EL (cell line): ENCODE results near the gene CENATAC.
"Not testable (repeated sequence)": the region's sequence is repeated elsewhere in the genome, so short reads cannot be mapped to it uniquely, and the experiment has no call there.

Experiments used
- DNase-seq: peaks from one replicate; pipeline ENCODE4 v3.0.0-alpha.2; 2016

CENATAC gene

GRCh38 chr11:118997627-118998387, at the start of gene CENATAC:
TSS of gene CENATAC (plus strand) at chr11:118998138. CDS start at chr11:118998198, 60 bp downstream.
- DNase-seq, result peak; percentile 90

- no peak for DNase-seq
These were observed 44.7 kb upstream of the CENATAC start for GRCh38 chr11:118953265-118953664.

GRCh38 chr11:118953976-118954375, 44.0 kb upstream of the CENATAC start:
- DNase-seq, result not testable (repeated sequence)

- peak; percentile 81 for DNase-seq
These were observed 41.7 kb upstream of the CENATAC start, which contains the start of gene UPK2 for GRCh38 chr11:118956094-118956846. TSS of gene UPK2 (plus strand) at chr11:118956298. CDS start at chr11:118956351, 53 bp downstream.

- no peak for DNase-seq
These were observed 41.0 kb upstream of the CENATAC start for GRCh38 chr11:118956847-118957469.

- DNase-seq, result no peak
These were observed 40.4 kb upstream of the CENATAC start for GRCh38 chr11:118957549-118957948.

GRCh38 chr11:118957968-118958367, 40.0 kb upstream of the CENATAC start:
- DNase-seq, result no peak

- DNase-seq, result no peak
These were observed 39.4 kb upstream of the CENATAC start for GRCh38 chr11:118958577-118958976.

GRCh38 chr11:118961189-118961588, 36.7 kb upstream of the CENATAC start:
- DNase-seq, result no peak

GRCh38 chr11:118961591-118961990, 36.3 kb upstream of the CENATAC start:
- DNase-seq, result no peak

- DNase-seq, result not testable (repeated sequence)
These were observed 28.4 kb upstream of the CENATAC start for GRCh38 chr11:118969508-118969907.

- no peak for DNase-seq
These were observed 26.3 kb upstream of the CENATAC start, which contains the start of gene FOXR1 for GRCh38 chr11:118971646-118972045. TSS of gene FOXR1 (plus strand) at chr11:118971761. CDS start at chr11:118971932, 171 bp downstream.

- no peak for DNase-seq
These were observed 24.0 kb upstream of the CENATAC start for GRCh38 chr11:118973985-118974384.

GRCh38 chr11:118975771-118976709, 21.9 kb upstream of the CENATAC start:
- no peak for DNase-seq

GRCh38 chr11:118979434-118979833, 18.5 kb upstream of the CENATAC start:
- no peak for DNase-seq

GRCh38 chr11:118980191-118980881, 17.6 kb upstream of the CENATAC start:
- no peak for DNase-seq

- not testable (repeated sequence) for DNase-seq
These were observed 13.6 kb upstream of the CENATAC start for GRCh38 chr11:118984337-118984736.

GRCh38 chr11:118984825-118985224, 13.1 kb upstream of the CENATAC start:
- DNase-seq, result no peak

- no peak for DNase-seq
These were observed 9.7 kb upstream of the CENATAC start for GRCh38 chr11:118988280-118988679.

- not testable (repeated sequence) for DNase-seq
These were observed 6.4 kb upstream of the CENATAC start for GRCh38 chr11:118991486-118992038.

GRCh38 chr11:118996926-118997626, 862 bp upstream of the CENATAC start:
- peak; percentile 35 for DNase-seq
